NOMO-1 (cell line): ENCODE results near the gene ITGB8.

Experiments
- DNase-seq, 2 experiments: peaks; one replicate each; lab custom pipeline; 2025; ENCODE audit not compliant: unreplicated experiment in 2 of 2; lab: John Stamatoyannopoulos, UW

The ITGB8 gene

GRCh38 chr7:20450536-20450935 is 119.8 kb downstream of the ITGB8 start:
- peak in 1 of 2 experiments; percentile 69 for DNase-seq

- DNase-seq = no peak
These were observed 123.5 kb downstream of the ITGB8 start for GRCh38 chr7:20454202-20454601.

- no peak for DNase-seq
These were observed 126.0 kb downstream of the ITGB8 start for GRCh38 chr7:20456701-20457100.

GRCh38 chr7:20458521-20458920 is 127.8 kb downstream of the ITGB8 start:
- DNase-seq = no peak

GRCh38 chr7:20459419-20459818 is 128.7 kb downstream of the ITGB8 start:
- DNase-seq = no peak

- no peak for DNase-seq
These were observed 134.2 kb downstream of the ITGB8 start for GRCh38 chr7:20464891-20465290.
